ENCODE measurements around the gene PDZD2.

Gene PDZD2

GRCh38 chr5:31889001-31889561 is 250.2 kb downstream of the PDZD2 start:
- DNase-seq: no peak

- DNase-seq: no peak
Measured at GRCh38 chr5:31890046-31890445, 251.1 kb downstream of the PDZD2 start.

- no peak for DNase-seq
Measured at GRCh38 chr5:31894141-31894540, 255.2 kb downstream of the PDZD2 start.

- DNase-seq: no peak
Measured at GRCh38 chr5:31895199-31895820, 256.4 kb downstream of the PDZD2 start.

- DNase-seq: no peak
Measured at GRCh38 chr5:31898036-31898632, 259.2 kb downstream of the PDZD2 start.

GRCh38 chr5:31900296-31900865 is 261.4 kb downstream of the PDZD2 start:
- no peak for DNase-seq

- no peak for DNase-seq
Measured at GRCh38 chr5:31901807-31902530, 263.0 kb downstream of the PDZD2 start.

- DNase-seq: no peak
Measured at GRCh38 chr5:31908396-31908795, 269.5 kb downstream of the PDZD2 start.

GRCh38 chr5:31909073-31909472 is 270.1 kb downstream of the PDZD2 start:
- no peak for DNase-seq

GRCh38 chr5:31911291-31912265 is 272.6 kb downstream of the PDZD2 start:
- DNase-seq: no peak

- DNase-seq: no peak
Measured at GRCh38 chr5:31913808-31914207, 274.9 kb downstream of the PDZD2 start.

- DNase-seq: no peak
Measured at GRCh38 chr5:31916327-31916726, 277.4 kb downstream of the PDZD2 start.

GRCh38 chr5:31918739-31919138 is 279.8 kb downstream of the PDZD2 start:
- DNase-seq: no peak

GRCh38 chr5:31921852-31922305 is 282.9 kb downstream of the PDZD2 start:
- DNase-seq: no peak

- DNase-seq: no peak
Measured at GRCh38 chr5:31924005-31924404, 285.1 kb downstream of the PDZD2 start.

- DNase-seq: no peak
Measured at GRCh38 chr5:31931874-31932273, 292.9 kb downstream of the PDZD2 start.

GRCh38 chr5:31934156-31934555 is 295.2 kb downstream of the PDZD2 start:
- no peak for DNase-seq

GRCh38 chr5:31935496-31936369 is 296.8 kb downstream of the PDZD2 start:
- DNase-seq: no peak

GRCh38 chr5:31936683-31937082 is 297.8 kb downstream of the PDZD2 start:
- DNase-seq: no peak

- no peak for DNase-seq
Measured at GRCh38 chr5:31937226-31937625, 298.3 kb downstream of the PDZD2 start.

- DNase-seq: no peak
Measured at GRCh38 chr5:31937703-31938102, 298.8 kb downstream of the PDZD2 start.
